ENCODE measurements around the gene IFT27.

Gene IFT27

DNA sequence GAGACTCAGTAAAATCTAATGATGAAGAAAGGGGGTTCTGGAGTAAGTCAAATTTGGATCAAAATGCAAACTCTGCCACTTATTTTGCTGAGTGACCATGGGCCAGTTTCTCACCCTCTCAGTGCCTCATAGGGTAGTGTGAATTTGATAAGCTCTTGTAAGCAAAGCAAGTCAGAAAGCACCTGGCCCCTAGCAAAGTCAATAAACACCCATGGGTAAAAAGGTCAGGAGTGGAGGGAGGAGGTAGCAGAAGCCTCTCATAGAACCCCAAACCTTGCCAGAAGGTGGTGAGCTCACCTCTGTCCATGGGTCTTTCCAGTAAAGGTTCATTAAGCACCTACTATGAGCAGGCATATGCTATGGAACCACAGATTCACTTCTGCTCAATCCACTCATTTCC, 53.9 kb downstream of the IFT27 start:
- no peak for DNase-seq
- Histone ChIP-seq H3K9ac (ENCODE audit: low read length) (no peak overlapping the region), H4K5ac (ENCODE audit: low read length) (no peak overlapping the region), H3K36me3 (ENCODE audit: control insufficient read depth, insufficient read depth, low read length) (no peaks in the 10 kb centered on the region), H2BK15ac (replicated peaks; ENCODE audit: low read depth) (no peak overlapping the region), H3K27ac (ENCODE audit: low read depth, low read length) (no peak overlapping the region), H2BK120ac (ENCODE audit: low read depth, low read length) (no peak overlapping the region), H3K79me1 (ENCODE audit: low read length) (no peaks in the 10 kb centered on the region), H4K8ac (ENCODE audit: low read depth, low read length) (no peak overlapping the region), H3K18ac (ENCODE audit: low read length) (no peak overlapping the region), H3K56ac (ENCODE audit: low read length) (no peak overlapping the region), H3K4ac (ENCODE audit: low read depth, low read length) (no peak overlapping the region), H2BK5ac (ENCODE audit: low read length) (no peak overlapping the region), H3K4me1 (ENCODE audit: control insufficient read depth, low read depth, low read length) (no peaks in the 10 kb centered on the region), H3K4me3 (ENCODE audit: low read length) (no peak overlapping the region), H2AK5ac (ENCODE audit: low read length) (no peak overlapping the region), H3K79me2 (ENCODE audit: control insufficient read depth, insufficient read depth, low read length) (no peaks in the 10 kb centered on the region), H3K27me3 (ENCODE audit: insufficient read depth, low read length, poor library complexity) (no peaks in the 10 kb centered on the region), H3K23ac (ENCODE audit: low read length) (no peak overlapping the region), H3K4me2 (ENCODE audit: low read length) (no peak overlapping the region)

DNA sequence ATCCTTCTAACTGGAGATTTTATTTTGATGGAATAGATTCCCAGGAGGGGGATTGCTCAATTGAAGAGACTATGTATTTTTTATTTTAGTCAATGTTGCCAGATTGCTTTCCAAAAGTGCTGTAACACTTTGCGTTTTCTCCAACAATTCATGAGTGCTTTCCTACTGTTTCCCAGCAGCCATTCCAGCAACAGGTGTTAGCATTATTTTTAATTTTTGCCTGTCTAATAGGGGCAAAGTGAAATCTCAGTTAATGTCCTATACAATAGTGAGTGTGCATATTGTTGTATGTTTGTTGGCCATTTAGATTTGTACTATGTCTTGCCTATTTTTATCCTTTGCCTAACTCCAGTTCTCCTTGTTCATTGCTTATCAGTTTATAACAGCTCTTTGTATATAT, 60.3 kb downstream of the IFT27 start:
- Histone ChIP-seq H3K4me1 (ENCODE audit: control insufficient read depth, low read depth, low read length) (no peaks in the 10 kb centered on the region), H4K8ac (ENCODE audit: low read depth, low read length) (no peak overlapping the region), H2AK5ac (ENCODE audit: low read length) (no peak overlapping the region), H3K27me3 (ENCODE audit: insufficient read depth, low read length, poor library complexity) (no peaks in the 10 kb centered on the region), H3K79me1 (ENCODE audit: low read length) (no peaks in the 10 kb centered on the region), H3K79me2 (ENCODE audit: control insufficient read depth, insufficient read depth, low read length) (no peaks in the 10 kb centered on the region), H3K36me3 (ENCODE audit: control insufficient read depth, insufficient read depth, low read length) (no peaks in the 10 kb centered on the region), H2BK120ac (ENCODE audit: low read depth, low read length) (no peak overlapping the region), H3K4ac (ENCODE audit: low read depth, low read length) (no peak overlapping the region), H2BK15ac (replicated peaks; ENCODE audit: low read depth) (no peak overlapping the region), H3K27ac (ENCODE audit: low read depth, low read length) (no peak overlapping the region), H3K23ac (ENCODE audit: low read length) (no peak overlapping the region), H3K4me3 (ENCODE audit: low read length) (no peak overlapping the region), H3K9ac (ENCODE audit: low read length) (no peak overlapping the region), H4K5ac (ENCODE audit: low read length) (no peak overlapping the region), H3K18ac (ENCODE audit: low read length) (no peak overlapping the region), H2BK5ac (ENCODE audit: low read length) (no peak overlapping the region), H3K56ac (ENCODE audit: low read length) (no peak overlapping the region), H3K4me2 (ENCODE audit: low read length) (no peak overlapping the region)
- WGBS (ENCODE audit: extremely low coverage, insufficient coverage, low lambda C conversion rate) = no CpG with 5 or more reads among the region's 1 CpG
- DNase-seq = no peak

DNA sequence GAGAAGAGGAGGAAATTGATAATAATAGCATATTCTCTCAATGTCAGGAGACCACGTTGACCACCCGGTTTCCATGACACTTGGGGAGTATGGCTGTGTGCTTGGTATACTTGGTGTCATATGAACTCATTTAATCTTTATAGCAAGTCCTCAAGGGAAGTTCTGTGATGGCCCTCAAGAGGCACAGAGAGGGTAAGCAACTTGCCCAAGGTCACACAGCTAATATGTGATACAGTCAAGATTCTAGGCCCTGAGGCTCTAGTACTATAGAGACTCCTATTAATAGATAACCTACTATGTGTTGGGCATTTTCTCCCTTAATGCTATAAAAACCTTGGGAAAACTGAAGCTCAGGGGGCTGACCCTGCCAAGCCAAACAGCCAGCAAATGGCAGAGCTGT, 61.8 kb downstream of the IFT27 start:
- H3K56ac ChIP-seq (ENCODE audit: low read length) = no peak overlapping the region
- H3K36me3 ChIP-seq (ENCODE audit: control insufficient read depth, insufficient read depth, low read length) = no peaks in the 10 kb centered on the region
- no peak overlapping the region for H2BK15ac ChIP-seq (replicated peaks; ENCODE audit: low read depth)
- no peaks in the 10 kb centered on the region for H3K79me2 ChIP-seq (ENCODE audit: control insufficient read depth, insufficient read depth, low read length)
- H3K23ac ChIP-seq (ENCODE audit: low read length) = no peak overlapping the region
- no peak overlapping the region for H3K4me2 ChIP-seq (ENCODE audit: low read length)
- no peak overlapping the region for H2AK5ac ChIP-seq (ENCODE audit: low read length)
- no peak overlapping the region for H3K27ac ChIP-seq (ENCODE audit: low read depth, low read length)
- DNase-seq = no peak
- H3K18ac ChIP-seq (ENCODE audit: low read length) = no peak overlapping the region
- H3K9ac ChIP-seq (ENCODE audit: low read length) = no peak overlapping the region
- H2BK120ac ChIP-seq (ENCODE audit: low read depth, low read length) = no peak overlapping the region
- no peak overlapping the region for H4K5ac ChIP-seq (ENCODE audit: low read length)
- no peak overlapping the region for H3K4ac ChIP-seq (ENCODE audit: low read depth, low read length)
- no peak overlapping the region for H3K4me3 ChIP-seq (ENCODE audit: low read length)
- no peaks in the 10 kb centered on the region for H3K4me1 ChIP-seq (ENCODE audit: control insufficient read depth, low read depth, low read length)
- no peaks in the 10 kb centered on the region for H3K27me3 ChIP-seq (ENCODE audit: insufficient read depth, low read length, poor library complexity)
- WGBS (ENCODE audit: extremely low coverage, insufficient coverage, low lambda C conversion rate) = no CpG with 5 or more reads among the region's 2 CpGs
- H3K79me1 ChIP-seq (ENCODE audit: low read length) = no peaks in the 10 kb centered on the region
- no peak overlapping the region for H2BK5ac ChIP-seq (ENCODE audit: low read length)
- H4K8ac ChIP-seq (ENCODE audit: low read depth, low read length) = no peak overlapping the region

DNA sequence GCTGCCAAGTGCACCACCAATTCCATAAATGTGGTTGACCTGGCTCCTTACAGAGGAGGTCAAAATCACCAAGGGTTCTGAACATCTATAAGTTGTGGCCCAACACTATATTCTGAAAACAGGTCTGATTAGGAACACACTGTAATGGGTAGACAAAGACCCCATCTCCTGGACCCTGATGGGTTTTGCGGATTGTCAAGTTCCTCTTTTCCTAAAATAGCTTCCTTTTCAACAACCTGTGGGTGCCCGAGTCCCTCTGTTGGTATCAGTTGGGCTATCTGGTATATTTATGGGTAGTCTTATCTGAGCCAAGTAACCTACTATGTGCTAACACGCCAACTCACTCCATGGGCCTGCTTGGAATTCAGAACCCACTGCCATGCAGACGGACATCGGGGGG, 62.5 kb downstream of the IFT27 start:
- Histone ChIP-seq H3K4me3 (ENCODE audit: low read length) (no peak overlapping the region), H3K36me3 (ENCODE audit: control insufficient read depth, insufficient read depth, low read length) (no peaks in the 10 kb centered on the region), H2BK15ac (replicated peaks; ENCODE audit: low read depth) (no peak overlapping the region), H2AK5ac (ENCODE audit: low read length) (no peak overlapping the region), H3K79me2 (ENCODE audit: control insufficient read depth, insufficient read depth, low read length) (no peaks in the 10 kb centered on the region), H3K27ac (ENCODE audit: low read depth, low read length) (no peak overlapping the region), H3K9ac (ENCODE audit: low read length) (no peak overlapping the region), H3K27me3 (ENCODE audit: insufficient read depth, low read length, poor library complexity) (no peaks in the 10 kb centered on the region), H3K4me1 (ENCODE audit: control insufficient read depth, low read depth, low read length) (no peaks in the 10 kb centered on the region), H3K4ac (ENCODE audit: low read depth, low read length) (no peak overlapping the region), H3K79me1 (ENCODE audit: low read length) (no peaks in the 10 kb centered on the region), H3K18ac (ENCODE audit: low read length) (no peak overlapping the region), H2BK120ac (ENCODE audit: low read depth, low read length) (no peak overlapping the region), H3K56ac (ENCODE audit: low read length) (no peak overlapping the region), H2BK5ac (ENCODE audit: low read length) (no peak overlapping the region), H4K8ac (ENCODE audit: low read depth, low read length) (no peak overlapping the region), H3K4me2 (ENCODE audit: low read length) (no peak overlapping the region), H4K5ac (ENCODE audit: low read length) (no peak overlapping the region), H3K23ac (ENCODE audit: low read length) (no peak overlapping the region)
- WGBS (ENCODE audit: extremely low coverage, insufficient coverage, low lambda C conversion rate) = no CpG with 5 or more reads among the region's 5 CpGs
- DNase-seq = no peak
